Left ventricle myocardium inferior (tissue), 1 donor: ENCODE measurements around the gene WBP1. TPM values are rescaled to one million over a fixed set of nuclear protein-coding genes. Genes with fewer than 3 reads are reported as not detected.
"Not testable (repeated sequence)": the region's sequence is repeated elsewhere in the genome, so short reads cannot be mapped to it uniquely, and the experiment has no call there.

Experiments
- DNase-seq: peaks from one replicate; pipeline ENCODE4 v3.0.0-alpha.2; 2020
- H3K27ac ChIP-seq: fragments of 200-600 bp; replicated peaks from 2 replicates; pipeline ENCODE4 v1.8.0; 2021
- H3K27me3 ChIP-seq: fragments of 200-600 bp; 2 replicates; pipeline ENCODE4 v1.8.0; 2021; ENCODE audit warnings: low read depth
- H3K36me3 ChIP-seq: fragments of 200-600 bp; 2 replicates; pipeline ENCODE4 v1.8.0; 2021
- H3K4me1 ChIP-seq: fragments of 200-600 bp; 2 replicates; pipeline ENCODE4 v1.8.0; 2021
- H3K4me3 ChIP-seq: fragments of 200-600 bp; 2 replicates; pipeline ENCODE4 v1.8.0; 2021; ENCODE audit warnings: mild to moderate bottlenecking, moderate library complexity
- H3K9me3 ChIP-seq: fragments of 200-600 bp; replicated peaks from 2 replicates; pipeline ENCODE4 v1.8.0; 2021
- CTCF ChIP-seq: fragments of 200-600 bp; IDR thresholded peaks from 2 replicates; pipeline ENCODE4 v1.8.0; 2021; ENCODE audit warnings: antibody characterized with exemption, mild to moderate bottlenecking, borderline replicate concordance
- intact Hi-C: fragments of 100-400 bp; cut with micrococcal nuclease; formaldehyde crosslinking; loops from one replicate; pipeline ENCODE4 v1.11.0; 2022
- total RNA-seq: library from RNA; stranded (reverse); fragmentation: NEBNext Ultra II Directional; extraction: Animal tissue kit (Norgen Biotek cat#: 25700); gene quantifications from one replicate; pipeline ENCODE4 v1.2.1, GENCODE V29; 2021
- donor health status: DM: no; HTN: yes; CAD: no; lungs with severe emphysema.

Gene WBP1
- total RNA-seq, 1 donor from 2014 or later: 46.1 TPM

- intact Hi-C loops: loop anchor here (5.0 to 10.0 kb wide), 2 partner anchors 63 to 106 kb away; no protein-coding TSS in a partner anchor
- peaks cover 58% of the 10 kb centered on the region for H3K36me3 ChIP-seq
- no peak for DNase-seq
Observed at GRCh38 chr2:74481431-74481830, 23.2 kb downstream of the WBP1 start.

GRCh38 chr2:74481961-74482800 is 23.9 kb downstream of the WBP1 start:
- no peak for TF ChIP-seq CTCF
- peaks cover 58% of the 10 kb centered on the region for H3K36me3 ChIP-seq
- intact Hi-C loops: loop anchor here (5.0 to 10.0 kb wide), 2 partner anchors 63 to 105 kb away; no protein-coding TSS in a partner anchor
- no peaks in the 10 kb centered on the region for H3K9me3 ChIP-seq
- peak overlapping the region; percentile 99 for H3K4me3 ChIP-seq
- H3K27me3 ChIP-seq: no peaks in the 10 kb centered on the region
- peak overlapping the region; percentile 97 for H3K27ac ChIP-seq
- H3K4me1 ChIP-seq: peaks cover 44% of the 10 kb centered on the region
- DNase-seq: no peak

More at GRCh38 chr2:74481431-74481830, 23.2 kb downstream of the WBP1 start:
- Histone ChIP-seq H3K27me3 (no peaks in the 10 kb centered on the region), H3K9me3 (no peaks in the 10 kb centered on the region), H3K27ac (peak overlapping the region; percentile 97), H3K4me1 (peaks cover 44% of the 10 kb centered on the region), H3K4me3 (peak overlapping the region; percentile 99)
- no peak for TF ChIP-seq CTCF

- H3K4me1 ChIP-seq: peaks cover 44% of the 10 kb centered on the region
- peak; percentile 95 for DNase-seq
- H3K4me3 ChIP-seq: peak within 1 kb of the TSS; percentile 99
- no peaks in the 10 kb centered on the region for H3K9me3 ChIP-seq
- H3K27ac ChIP-seq: peak within 1 kb of the TSS; percentile 97
- intact Hi-C loops: loop anchor here (5.0 to 10.0 kb wide), 2 partner anchors 62 to 104 kb away; no protein-coding TSS in a partner anchor
- TF ChIP-seq CTCF: peak; percentile 95
- no peaks in the 10 kb centered on the region for H3K27me3 ChIP-seq
- peaks cover 56% of the 10 kb centered on the region for H3K36me3 ChIP-seq
Observed at GRCh38 chr2:74482801-74483674, 24.8 kb downstream of the WBP1 start, which contains the start of the genes CCDC142 and TTC31. TSS of gene CCDC142 (minus strand) at chr2:74482998. CDS start at chr2:74482837, 161 bp downstream. TSS of gene TTC31 (plus strand) at chr2:74483081. CDS start at chr2:74483096, 15 bp downstream.

- Histone ChIP-seq H3K27ac (peak overlapping the region; percentile 97), H3K4me1 (peaks cover 44% of the 10 kb centered on the region), H3K4me3 (peak overlapping the region; percentile 99), H3K36me3 (peaks cover 57% of the 10 kb centered on the region)
- intact Hi-C loops: loop anchor here (5.0 to 10.0 kb wide), 2 partner anchors 61 to 104 kb away; no protein-coding TSS in a partner anchor
- not testable (repeated sequence) for H3K9me3 ChIP-seq, DNase-seq, H3K27me3 ChIP-seq
Observed at GRCh38 chr2:74483675-74484164, 25.5 kb downstream of the WBP1 start.

- H3K4me3 ChIP-seq: no peak overlapping the region
- no peaks in the 10 kb centered on the region for H3K27me3 ChIP-seq
- no peak for TF ChIP-seq CTCF
- H3K36me3 ChIP-seq: peaks cover 50% of the 10 kb centered on the region
- peaks cover 30% of the 10 kb centered on the region for H3K4me1 ChIP-seq
- intact Hi-C loops: loop anchor here (10.0 kb wide), 1 partner anchor 59 kb away; no protein-coding TSS in a partner anchor
- H3K9me3 ChIP-seq: no peaks in the 10 kb centered on the region
- H3K27ac ChIP-seq: no peak overlapping the region
- DNase-seq: no peak
Observed at GRCh38 chr2:74486141-74486540, 27.9 kb downstream of the WBP1 start.
